ENCODE results near the gene C3orf20. TPM values are rescaled to one million over a fixed set of nuclear protein-coding genes. Genes with fewer than 3 reads are reported as not detected.

The C3orf20 gene
- polyA plus RNA-seq, 2 donors, result not detected

Other genes starting within 250 kb of the C3orf20 start
- under 1 TPM; 0.39 to 0.81 TPM for gene GRIP2, start 134.8 kb upstream of the C3orf20 start, polyA plus RNA-seq
- gene CCDC174, start 23.4 kb upstream of the C3orf20 start, polyA plus RNA-seq, result 10 to 100 TPM; 10.4 to 11.1 TPM
- gene FGD5, start 143.8 kb downstream of the C3orf20 start, polyA plus RNA-seq, result 1 to 10 TPM; 1.7 TPM

Measured in esophagus (tissue), 2 donors.